ENCODE data around the gene STIMATE. TPM values are rescaled to one million over a fixed set of nuclear protein-coding genes. Genes with fewer than 3 reads are reported as not detected.

STIMATE gene
- total and polyA plus RNA-seq, 10 of the 15 experiments (the other 5 are each of a cell fraction or from before 2014, with no cell fraction given) = 0.24 to 24.1 (median 15.4) TPM

- no TSS peak for BruUV-seq (replicated peaks)
- DNase-seq (ENCODE audit: low read depth, low spot score) (no peak), ATAC-seq (no peak), FAIRE-seq (no peak)
- no peak overlapping the region for H3K27ac ChIP-seq (ENCODE audit: control insufficient read depth, insufficient read depth)
- TF ChIP-seq NRF1 (conservative IDR thresholded peaks at IDR 0.05; ENCODE audit: low read depth, low read length) (no peak), RB1 (IDR thresholded peaks at IDR 0.05; ENCODE audit: borderline replicate concordance) (no peak)
- TF ChIP-seq, protein P1, sequence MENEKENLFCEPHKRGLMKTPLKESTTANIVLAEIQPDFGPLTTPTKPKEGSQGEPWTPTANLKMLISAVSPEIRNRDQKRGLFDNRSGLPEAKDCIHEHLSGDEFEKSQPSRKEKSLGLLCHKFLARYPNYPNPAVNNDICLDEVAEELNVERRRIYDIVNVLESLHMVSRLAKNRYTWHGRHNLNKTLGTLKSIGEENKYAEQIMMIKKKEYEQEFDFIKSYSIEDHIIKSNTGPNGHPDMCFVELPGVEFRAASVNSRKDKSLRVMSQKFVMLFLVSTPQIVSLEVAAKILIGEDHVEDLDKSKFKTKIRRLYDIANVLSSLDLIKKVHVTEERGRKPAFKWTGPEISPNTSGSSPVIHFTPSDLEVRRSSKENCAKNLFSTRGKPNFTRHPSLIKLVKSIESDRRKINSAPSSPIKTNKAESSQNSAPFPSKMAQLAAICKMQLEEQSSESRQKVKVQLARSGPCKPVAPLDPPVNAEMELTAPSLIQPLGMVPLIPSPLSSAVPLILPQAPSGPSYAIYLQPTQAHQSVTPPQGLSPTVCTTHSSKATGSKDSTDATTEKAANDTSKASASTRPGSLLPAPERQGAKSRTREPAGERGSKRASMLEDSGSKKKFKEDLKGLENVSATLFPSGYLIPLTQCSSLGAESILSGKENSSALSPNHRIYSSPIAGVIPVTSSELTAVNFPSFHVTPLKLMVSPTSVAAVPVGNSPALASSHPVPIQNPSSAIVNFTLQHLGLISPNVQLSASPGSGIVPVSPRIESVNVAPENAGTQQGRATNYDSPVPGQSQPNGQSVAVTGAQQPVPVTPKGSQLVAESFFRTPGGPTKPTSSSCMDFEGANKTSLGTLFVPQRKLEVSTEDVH (IDR thresholded peaks at IDR 0.05; ENCODE audit: low read depth, partially characterized antibody) = no peak
- TF ChIP-seq, protein P2, sequence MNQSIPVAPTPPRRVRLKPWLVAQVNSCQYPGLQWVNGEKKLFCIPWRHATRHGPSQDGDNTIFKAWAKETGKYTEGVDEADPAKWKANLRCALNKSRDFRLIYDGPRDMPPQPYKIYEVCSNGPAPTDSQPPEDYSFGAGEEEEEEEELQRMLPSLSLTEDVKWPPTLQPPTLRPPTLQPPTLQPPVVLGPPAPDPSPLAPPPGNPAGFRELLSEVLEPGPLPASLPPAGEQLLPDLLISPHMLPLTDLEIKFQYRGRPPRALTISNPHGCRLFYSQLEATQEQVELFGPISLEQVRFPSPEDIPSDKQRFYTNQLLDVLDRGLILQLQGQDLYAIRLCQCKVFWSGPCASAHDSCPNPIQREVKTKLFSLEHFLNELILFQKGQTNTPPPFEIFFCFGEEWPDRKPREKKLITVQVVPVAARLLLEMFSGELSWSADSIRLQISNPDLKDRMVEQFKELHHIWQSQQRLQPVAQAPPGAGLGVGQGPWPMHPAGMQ (IDR thresholded peaks at IDR 0.05; ENCODE audit: borderline replicate concordance) = no peak
- POLR2A ChIA-PET = no interaction called here
- RAD21 ChIA-PET (ENCODE audit: unreplicated experiment) = no interaction called here
- H4K20me1 ChIP-seq (ENCODE audit: control insufficient read depth, insufficient read depth) = no peaks in the 10 kb centered on the region
- no peak overlapping the region for H3K4me3 ChIP-seq
- H3K4me1 ChIP-seq (ENCODE audit: control insufficient read depth, insufficient read depth, low read length) = no peaks in the 10 kb centered on the region
- H3K4me2 ChIP-seq (ENCODE audit: control insufficient read depth, insufficient read depth) = no peak overlapping the region
- intact Hi-C loops (cut with micrococcal nuclease; ENCODE audit: unreplicated experiment) (no loop called here), in situ Hi-C loops (cut with MboI) (no loop called here)
- H3K9me3 ChIP-seq (replicated peaks; ENCODE audit: control insufficient read depth, insufficient read depth, low read length) = no peaks in the 10 kb centered on the region
- H3K27me3 ChIP-seq (replicated peaks in 1 of 2; ENCODE audit: control insufficient read depth in 2 of 2, insufficient read depth in 2 of 2, low read length in 1 of 2) = no peaks in the 10 kb centered on the region; a peak in 1 of 4 replicates
- H3K9ac ChIP-seq (ENCODE audit: control insufficient read depth, insufficient read depth, low read length) = no peak overlapping the region
- no peaks in the 10 kb centered on the region for H3K36me3 ChIP-seq (ENCODE audit: control insufficient read depth in 2 of 2, insufficient read depth in 2 of 2, low read length in 1 of 2)
- SMC1A ChIA-PET (ENCODE audit: uncharacterized antibody, unreplicated experiment) = no interaction called here
- CTCF ChIA-PET = no interaction called here
- no peaks in the 10 kb centered on the region for H3K79me2 ChIP-seq (ENCODE audit: control insufficient read depth, insufficient read depth, low read length)
- WGBS (ENCODE audit: insufficient coverage, insufficient replicate concordance, low lambda C conversion rate, missing lambda C conversion rate) = 68% methylated on average over 9 of the region's 9 CpGs
- no peak overlapping the region for H2AFZ ChIP-seq (ENCODE audit: control insufficient read depth, low read depth, low read length)
These were observed 101.9 kb downstream of the STIMATE start for GRCh38 chr3:52795298-52795900.

Measured in GM12878 (cell line).